Mucosa of rectum (tissue), 2 donors: Measurements from ENCODE around the gene RASL10A.

Experiments used
- H3K27ac ChIP-seq, 2 donors: one replicate each; pipeline ENCODE4 v1.7.0; 2013; ENCODE audit warnings: inconsistent platforms in 2 of 2, low read depth in 2 of 2, low read length in 2 of 2
- H3K27me3 ChIP-seq, 2 donors: one replicate each; pipeline ENCODE4 v1.7.0; 2013; ENCODE audit warnings: low read length in 2 of 2; ENCODE audit not compliant: control insufficient read depth in 2 of 2, insufficient read depth in 2 of 2
- H3K36me3 ChIP-seq, 2 donors: one replicate each; pipeline ENCODE4 v1.7.0; 2013; ENCODE audit warnings: low read length in 2 of 2; ENCODE audit not compliant: control insufficient read depth in 2 of 2, insufficient read depth in 2 of 2
- H3K4me1 ChIP-seq, 2 donors: one replicate each; pipeline ENCODE4 v1.7.0; 2013; ENCODE audit warnings: low read length in 2 of 2, mild to moderate bottlenecking in 1 of 2; ENCODE audit not compliant: control insufficient read depth in 2 of 2, insufficient read depth in 2 of 2
- H3K4me3 ChIP-seq, 2 donors: one replicate each; pipeline ENCODE4 v1.7.0; 2013; ENCODE audit warnings: low read length in 2 of 2
- H3K9ac ChIP-seq, 2 donors: one replicate each; pipeline ENCODE4 v1.7.0; 2013; ENCODE audit warnings: low read length in 2 of 2, low read depth in 1 of 2, mild to moderate bottlenecking in 1 of 2
- H3K9me3 ChIP-seq, 2 donors: one replicate each; pipeline ENCODE4 v1.7.0; 2013; ENCODE audit warnings: low read length in 2 of 2; ENCODE audit not compliant: control insufficient read depth in 2 of 2
- donor health status: healthy.
- donor health status: Normal muscosa, but diverticular disease.

RASL10A gene

DNA sequence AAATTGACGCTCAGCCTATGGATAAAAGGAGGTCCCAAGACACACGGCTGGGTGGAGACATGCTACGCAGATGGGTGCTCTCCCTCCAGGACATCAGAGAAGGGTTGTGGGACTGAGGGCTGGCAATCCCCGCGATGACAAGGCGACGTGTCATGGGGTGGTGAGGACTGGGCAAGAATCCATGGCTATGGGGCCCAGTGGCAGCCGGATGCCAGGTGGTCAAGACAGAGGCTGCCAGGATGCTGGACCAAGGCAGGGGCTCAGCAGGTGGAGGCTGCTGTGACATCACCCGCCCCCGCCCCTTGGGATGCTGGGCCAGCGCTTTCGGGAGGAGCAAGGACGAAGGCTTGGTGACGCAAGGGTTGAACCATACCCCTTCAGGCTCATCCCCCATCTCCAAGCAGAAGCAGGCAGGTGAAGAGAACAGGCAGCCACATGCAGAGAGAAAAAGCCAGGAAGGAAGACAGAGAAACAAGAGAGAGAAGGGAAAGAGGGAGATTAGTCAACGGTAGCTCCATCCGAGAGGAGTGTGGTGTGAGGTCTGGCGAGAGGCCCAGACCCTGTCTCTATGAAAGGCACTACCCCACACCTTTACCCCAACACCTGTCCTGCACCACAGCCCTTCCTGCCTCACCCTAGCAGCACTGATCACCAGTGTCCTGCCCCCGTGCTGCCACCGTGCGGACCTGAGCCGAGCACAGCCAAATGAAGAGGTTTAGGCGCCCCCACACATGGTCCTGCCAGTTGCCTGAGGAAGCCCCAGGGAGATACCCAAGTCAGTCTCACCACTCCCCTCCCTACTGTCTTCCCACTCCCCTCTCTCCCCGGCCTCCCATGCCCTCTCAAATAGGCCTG is 24.1 kb upstream of the RASL10A start:
- Histone ChIP-seq H3K9me3 (no peaks in the 10 kb centered on the region), H3K4me3 (no peak overlapping the region), H3K27me3 (no peaks in the 10 kb centered on the region), H3K36me3 (peaks cover 74 to 85% of the 10 kb centered on the region in 2 donors), H3K27ac (no peak overlapping the region), H3K4me1 (no peaks in the 10 kb centered on the region), H3K9ac (no peak overlapping the region)

DNA sequence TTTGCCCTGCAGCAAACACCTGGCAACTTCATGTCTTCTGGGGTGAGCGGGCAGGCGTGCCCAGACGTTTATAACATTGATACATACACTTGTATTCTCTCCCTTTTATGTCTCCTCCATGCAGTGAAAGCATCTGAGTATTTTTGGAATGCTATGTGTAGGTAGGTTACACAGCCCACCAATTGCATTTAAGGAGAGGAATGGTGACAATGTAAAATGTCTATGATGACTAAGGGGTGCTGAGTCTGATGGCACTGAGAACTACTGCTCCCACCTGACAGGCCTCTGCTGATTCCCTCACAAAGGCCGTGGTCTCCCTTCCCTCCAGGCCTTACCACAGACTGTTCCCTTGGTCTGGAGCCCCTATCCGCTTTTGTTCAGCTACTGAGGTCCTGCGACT is 22.9 kb upstream of the RASL10A start:
- Histone ChIP-seq H3K9ac (no peak overlapping the region), H3K27ac (no peak overlapping the region), H3K36me3 (peaks cover 79 to 83% of the 10 kb centered on the region in 2 donors), H3K4me3 (no peak overlapping the region), H3K4me1 (no peaks in the 10 kb centered on the region), H3K27me3 (no peaks in the 10 kb centered on the region), H3K9me3 (no peaks in the 10 kb centered on the region)

- no peaks in the 10 kb centered on the region for H3K4me1 ChIP-seq
- H3K36me3 ChIP-seq, result peaks cover 74 to 83% of the 10 kb centered on the region in 2 donors
- no peak overlapping the region for H3K9ac ChIP-seq
- no peaks in the 10 kb centered on the region for H3K9me3 ChIP-seq
- no peak overlapping the region for H3K4me3 ChIP-seq
- H3K27me3 ChIP-seq, result no peaks in the 10 kb centered on the region
- no peak overlapping the region for H3K27ac ChIP-seq
Observed at GRCh38 chr22:29337631-29338284, 22.3 kb upstream of the RASL10A start.

GRCh38 chr22:29336751-29337490 is 21.4 kb upstream of the RASL10A start:
- Histone ChIP-seq H3K36me3 (peaks cover 69 to 83% of the 10 kb centered on the region in 2 donors), H3K4me3 (no peak overlapping the region), H3K9me3 (no peaks in the 10 kb centered on the region), H3K4me1 (no peaks in the 10 kb centered on the region), H3K9ac (no peak overlapping the region), H3K27ac (no peak overlapping the region), H3K27me3 (no peaks in the 10 kb centered on the region)

GRCh38 chr22:29335656-29336055 is 20.2 kb upstream of the RASL10A start:
- peaks cover 62 to 80% of the 10 kb centered on the region in 2 donors for H3K36me3 ChIP-seq

DNA sequence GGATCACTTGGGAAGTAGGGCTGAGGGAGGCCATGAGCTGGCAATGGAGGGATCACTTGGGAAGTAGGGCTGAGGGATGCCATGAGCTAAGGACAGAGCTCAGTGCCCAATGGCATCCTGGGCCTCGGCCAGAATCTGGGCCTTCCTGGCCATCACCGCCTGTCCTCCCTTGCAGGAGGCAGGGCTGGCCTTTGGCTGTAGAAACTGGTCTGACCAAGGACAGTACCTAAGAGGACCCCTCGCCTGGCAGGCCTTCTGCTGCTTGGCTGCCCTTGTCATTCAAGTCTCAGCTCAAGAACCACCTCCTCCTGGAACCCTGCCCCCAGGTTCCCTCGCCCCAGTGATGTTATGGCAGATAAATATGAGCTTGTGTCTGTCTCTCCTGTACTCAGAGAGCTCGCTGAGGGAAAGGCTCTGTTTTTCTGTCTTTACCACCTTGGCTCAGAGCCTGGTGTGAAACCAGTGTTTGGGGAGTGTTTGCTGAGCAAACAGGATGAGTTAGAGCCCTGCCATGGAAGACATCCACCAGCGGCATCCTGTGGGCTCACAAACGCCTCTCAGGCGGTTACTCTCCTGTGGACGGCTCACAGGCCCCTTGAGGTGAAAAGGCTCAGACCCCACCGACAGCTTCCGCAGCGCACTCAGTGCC is 19.3 kb upstream of the RASL10A start:
- Histone ChIP-seq H3K27me3 (no peaks in the 10 kb centered on the region), H3K9me3 (no peaks in the 10 kb centered on the region), H3K36me3 (peaks cover 55 to 78% of the 10 kb centered on the region in 2 donors), H3K9ac (no peak overlapping the region), H3K27ac (no peak overlapping the region), H3K4me3 (no peak overlapping the region), H3K4me1 (no peaks in the 10 kb centered on the region)

More at GRCh38 chr22:29335656-29336055, 20.2 kb upstream of the RASL10A start:
- Histone ChIP-seq H3K4me1 (no peaks in the 10 kb centered on the region), H3K27me3 (no peaks in the 10 kb centered on the region), H3K4me3 (no peak overlapping the region), H3K9me3 (no peaks in the 10 kb centered on the region), H3K27ac (no peak overlapping the region), H3K9ac (no peak overlapping the region)

GRCh38 chr22:29334148-29334547 is 18.7 kb upstream of the RASL10A start:
- Histone ChIP-seq H3K27me3 (no peaks in the 10 kb centered on the region), H3K4me1 (no peaks in the 10 kb centered on the region), H3K9ac (no peak overlapping the region), H3K36me3 (peaks cover 49 to 71% of the 10 kb centered on the region in 2 donors), H3K9me3 (no peaks in the 10 kb centered on the region), H3K27ac (no peak overlapping the region), H3K4me3 (no peak overlapping the region)

DNA sequence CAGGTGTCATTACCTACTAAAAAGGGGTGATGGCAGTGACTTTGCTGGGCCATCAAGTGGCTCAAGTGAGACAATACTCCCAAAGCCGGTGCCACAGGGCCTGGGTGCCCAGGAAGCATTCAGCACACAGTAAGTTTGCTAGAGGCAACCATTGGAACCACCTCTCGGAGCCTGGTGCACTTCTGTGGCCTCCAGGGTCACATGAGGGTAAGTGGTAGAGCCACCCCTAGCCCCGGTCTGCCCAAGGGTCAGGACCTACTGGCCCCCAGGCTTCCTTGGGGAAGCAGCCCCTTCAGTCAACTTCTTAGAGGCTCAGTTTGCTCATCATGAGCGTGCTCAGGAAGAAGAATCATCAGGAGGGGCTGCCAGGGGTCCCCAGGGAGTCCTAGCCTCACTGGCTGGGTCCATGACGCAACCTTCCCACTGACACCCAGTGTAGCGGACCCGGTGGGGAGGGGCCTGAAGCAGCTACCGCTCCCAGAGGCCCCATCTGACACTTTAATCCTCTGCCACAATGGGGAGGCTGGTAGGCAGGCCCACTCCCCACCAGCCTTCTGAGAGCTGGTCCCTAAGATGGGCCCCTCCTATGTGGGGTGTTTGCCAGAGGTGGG is 17.5 kb upstream of the RASL10A start:
- no peaks in the 10 kb centered on the region for H3K9me3 ChIP-seq
- no peak overlapping the region for H3K4me3 ChIP-seq
- H3K9ac ChIP-seq, result no peak overlapping the region
- peaks cover 46 to 65% of the 10 kb centered on the region in 2 donors for H3K36me3 ChIP-seq
- H3K27ac ChIP-seq, result no peak overlapping the region
- H3K27me3 ChIP-seq, result no peaks in the 10 kb centered on the region
- no peaks in the 10 kb centered on the region for H3K4me1 ChIP-seq

- H3K27ac ChIP-seq, result no peak overlapping the region
- no peaks in the 10 kb centered on the region for H3K27me3 ChIP-seq
- H3K36me3 ChIP-seq, result peaks cover 42 to 66% of the 10 kb centered on the region in 2 donors
- no peak overlapping the region for H3K9ac ChIP-seq
- no peaks in the 10 kb centered on the region for H3K4me1 ChIP-seq
- no peaks in the 10 kb centered on the region for H3K9me3 ChIP-seq
- H3K4me3 ChIP-seq, result no peak overlapping the region
Observed at GRCh38 chr22:29331658-29332300, 16.3 kb upstream of the RASL10A start.
